Gastrocnemius medialis (tissue), 4 donors: ENCODE measurements around the gene HMGCS2. TPM values are rescaled to one million over a fixed set of nuclear protein-coding genes. Genes with fewer than 3 reads are reported as not detected.

Experiments
- ATAC-seq, 2 donors: fragments of 150-250 bp; one replicate each; pipeline ENCODE4 v1.9.1; 2016
- DNase-seq, 2 donors: peaks; one replicate each; pipeline ENCODE4 v3.0.0-alpha.2; 2019
- H3K27ac ChIP-seq, 4 donors: fragments of 200-600 bp; sonication (generic); 1 replicate in 1 of 4; 2 replicates in 3 of 4; pipeline ENCODE4 v1.5.1; 2016 to 2018; ENCODE audit warnings: mild to moderate bottlenecking in 2 of 4, moderate library complexity in 1 of 4
- H3K27me3 ChIP-seq, 3 donors: fragments of 200-600 bp; sonication (generic) in 2 of 3; 1 replicate in 1 of 3; 2 replicates in 2 of 3; pipeline versions ENCODE4 v1.5.1 to v1.6.0; 2016 to 2019; ENCODE audit warnings: mild to moderate bottlenecking in 1 of 3, moderate library complexity in 1 of 3
- H3K36me3 ChIP-seq, 2 donors: fragments of 200-600 bp; sonication (generic) in 1 of 2; one replicate each; pipeline ENCODE4 v1.5.1; 2017 to 2018
- H3K4me1 ChIP-seq, 2 donors: fragments of 200-600 bp; sonication (generic) in 1 of 2; one replicate each; pipeline ENCODE4 v1.5.1; 2016 to 2017; ENCODE audit warnings: mild to moderate bottlenecking in 2 of 2
- H3K4me3 ChIP-seq, 4 donors: fragments of 200-600 bp; sonication (generic) in 3 of 4; 1 replicate in 1 of 4; 2 replicates in 3 of 4; pipeline ENCODE4 v1.5.1; 2016 to 2019; ENCODE audit warnings: mild to moderate bottlenecking in 2 of 4
- H3K9me3 ChIP-seq, 3 donors: fragments of 200-600 bp; sonication (generic) in 2 of 3; 1 replicate in 1 of 3; 2 replicates in 2 of 3; pipeline ENCODE4 v1.5.1; 2016 to 2019
- CTCF ChIP-seq, 5 experiments: fragments of 450-650 bp in 3 of 5; fragments of 200-600 bp in 2 of 5; sonication (generic) in 2 of 5; IDR thresholded peaks in 4 of 5; conservative IDR thresholded peaks in 1 of 5; 1 replicate in 4 of 5; 2 replicates in 1 of 5; pipeline ENCODE4 v1.5.1; 2016 to 2019; ENCODE audit warnings: antibody characterized with exemption in 5 of 5, mild to moderate bottlenecking in 3 of 5, moderate library complexity in 3 of 5
- POLR2A ChIP-seq, 2 donors: fragments of 450-650 bp; IDR thresholded peaks; one replicate each; pipeline ENCODE4 v1.6.1; 2017; ENCODE audit warnings: antibody characterized with exemption in 2 of 2, mild to moderate bottlenecking in 2 of 2, moderate library complexity in 2 of 2
- in situ Hi-C, 4 donors: fragments of 200-750 bp; cut with MboI; loops; one replicate each; pipeline versions ENCODE4 v1.15.0 to v1.8.0; 2017; ENCODE audit warnings: low sequenced_read_pairs in 4 of 4
- intact Hi-C: fragments of 100-400 bp; cut with DNase I; formaldehyde crosslinking; loops from one replicate; pipeline ENCODE4 v1.15.1; 2023; ENCODE audit warnings: low total_unique reads
- total RNA-seq, 4 donors: library from RNA; depleted of rRNA; stranded (reverse); fragments of >200 nt; gene quantifications; one replicate each; pipeline versions ENCODE4 v1.1.0 to v1.2.3, GENCODE V29; 2016

Gene HMGCS2
- total RNA-seq, 4 donors from 2014 or later, result 1.2 to 9.2 (median 2.2) TPM; not detected in 1

GRCh38 chr1:119740896-119741780 lies 27.6 kb downstream of the HMGCS2 start:
- Histone ChIP-seq H3K4me3 (no peak overlapping the region), H3K36me3 (no peaks in the 10 kb centered on the region), H3K9me3 (no peaks in the 10 kb centered on the region), H3K27ac (no peak overlapping the region), H3K4me1 (no peaks in the 10 kb centered on the region), H3K27me3 (no peaks in the 10 kb centered on the region)
- intact Hi-C loops (loop anchor here (5.0 kb wide), 1 partner anchor 66 kb away; no protein-coding TSS in a partner anchor), in situ Hi-C loops (no loop called here)
- no peak for DNase-seq
- TF ChIP-seq POLR2A (IDR thresholded peaks at IDR 0.05) (no peak), CTCF (IDR thresholded peaks at IDR 0.05 in 4 of 5, conservative IDR thresholded peaks at IDR 0.05 in 1 of 5) (no peak)
- no peak for ATAC-seq

GRCh38 chr1:119740261-119740660 lies 28.4 kb downstream of the HMGCS2 start:
- H3K4me3 ChIP-seq, result no peak overlapping the region
- no peak for TF ChIP-seq POLR2A (IDR thresholded peaks at IDR 0.05)
- TF ChIP-seq CTCF (IDR thresholded peaks at IDR 0.05 in 4 of 5, conservative IDR thresholded peaks at IDR 0.05 in 1 of 5), result no peak
- no peak for ATAC-seq
- H3K36me3 ChIP-seq, result no peaks in the 10 kb centered on the region
- H3K4me1 ChIP-seq, result no peaks in the 10 kb centered on the region
- no peak overlapping the region for H3K27ac ChIP-seq
- intact Hi-C loops (loop anchor here (5.0 kb wide), 1 partner anchor 67 kb away; no protein-coding TSS in a partner anchor), in situ Hi-C loops (no loop called here)
- no peaks in the 10 kb centered on the region for H3K27me3 ChIP-seq
- H3K9me3 ChIP-seq, result no peaks in the 10 kb centered on the region
- DNase-seq, result no peak

GRCh38 chr1:119739150-119739549 lies 29.6 kb downstream of the HMGCS2 start:
- Histone ChIP-seq H3K27me3 (no peaks in the 10 kb centered on the region), H3K27ac (no peak overlapping the region), H3K9me3 (no peaks in the 10 kb centered on the region), H3K4me3 (no peak overlapping the region), H3K36me3 (no peaks in the 10 kb centered on the region), H3K4me1 (no peaks in the 10 kb centered on the region)
- DNase-seq (no peak), ATAC-seq (no peak)
- no peak for TF ChIP-seq POLR2A (IDR thresholded peaks at IDR 0.05)
- no peak for TF ChIP-seq CTCF (IDR thresholded peaks at IDR 0.05 in 4 of 5, conservative IDR thresholded peaks at IDR 0.05 in 1 of 5)
- intact Hi-C loops, result no loop called here
- in situ Hi-C loops, result no loop called here

- Histone ChIP-seq H3K4me1 (no peaks in the 10 kb centered on the region), H3K4me3 (no peak overlapping the region), H3K27me3 (no peaks in the 10 kb centered on the region), H3K27ac (no peak overlapping the region), H3K9me3 (no peaks in the 10 kb centered on the region), H3K36me3 (no peaks in the 10 kb centered on the region)
- intact Hi-C loops, result no loop called here
- in situ Hi-C loops, result no loop called here
- TF ChIP-seq CTCF (IDR thresholded peaks at IDR 0.05 in 4 of 5, conservative IDR thresholded peaks at IDR 0.05 in 1 of 5), result no peak
- no peak for TF ChIP-seq POLR2A (IDR thresholded peaks at IDR 0.05)
- no peak for DNase-seq
- no peak for ATAC-seq
Measured at GRCh38 chr1:119738100-119738720, 30.5 kb downstream of the HMGCS2 start.
